ENCODE measurements around the gene TRIM69. TPM values are rescaled to one million over a fixed set of nuclear protein-coding genes. Genes with fewer than 3 reads are reported as not detected.

TRIM69 gene
- total and polyA plus RNA-seq, 2 of the 8 experiments (the other 6 are each of a cell fraction or from before 2014, with no cell fraction given), result 4.3 to 6.2 TPM

- no peaks in the 10 kb centered on the region for H3K4me1 ChIP-seq (replicated peaks in 1 of 4; ENCODE audit: control insufficient read depth in 3 of 4, insufficient read depth in 4 of 4, low read length in 3 of 4)
- H3K4me2 ChIP-seq (ENCODE audit: insufficient read depth in 1 of 2, low read depth in 2 of 2, low read length in 2 of 2), result no peak overlapping the region
- FAIRE-seq (no peak), DNase-seq (ENCODE audit: low read depth in 1 of 2, low spot score in 2 of 2) (no peak)
- no peak overlapping the region for H3K23ac ChIP-seq (ENCODE audit: insufficient read length)
- no peaks in the 10 kb centered on the region for H3K27me3 ChIP-seq (replicated peaks in 1 of 4; ENCODE audit: control insufficient read depth in 3 of 4, extremely low read depth in 1 of 4, insufficient read depth in 3 of 4, low read length in 3 of 4)
- no peaks in the 10 kb centered on the region for H4K20me1 ChIP-seq (replicated peaks in 1 of 2; ENCODE audit: control insufficient read depth in 1 of 2, insufficient read depth in 2 of 2, low read length in 2 of 2)
- no peak overlapping the region for H2AFZ ChIP-seq (ENCODE audit: low read length)
- no peak overlapping the region for H3K9ac ChIP-seq (replicated peaks in 1 of 4; ENCODE audit: extremely low read depth in 1 of 4, low read depth in 3 of 4, low read length in 3 of 4)
- H3K9me3 ChIP-seq (ENCODE audit: insufficient read depth in 2 of 2, low read depth in 1 of 2, low read length in 1 of 2), result no peaks in the 10 kb centered on the region
- no peak for TF ChIP-seq MAX (IDR thresholded peaks at IDR 0.05)
- no peak for TF ChIP-seq SP4 (IDR thresholded peaks at IDR 0.05; ENCODE audit: low read length)
- no peak for TF ChIP-seq TAF7 (optimal IDR thresholded peaks at IDR 0.05; ENCODE audit: borderline replicate concordance, low read depth, low read length)
- no peak for TF ChIP-seq CREB1 (IDR thresholded peaks at IDR 0.05)
- no peak for TF ChIP-seq KDM5A (IDR thresholded peaks at IDR 0.05; ENCODE audit: low read length)
- TF ChIP-seq HDAC6 (IDR thresholded peaks at IDR 0.05; ENCODE audit: low read depth, low read length), result no peak
- no peak overlapping the region for H2BK5ac ChIP-seq (ENCODE audit: low read depth, low read length)
- no peak overlapping the region for H3K27ac ChIP-seq (ENCODE audit: low read depth, low read length)
- H3K4ac ChIP-seq (replicated peaks; ENCODE audit: insufficient read length, low read depth, low read length), result no peak overlapping the region
- H4K91ac ChIP-seq (replicated peaks; ENCODE audit: insufficient read length, low read length), result no peak overlapping the region
- no peak overlapping the region for H2BK12ac ChIP-seq (ENCODE audit: low read depth, low read length)
- H3K79me1 ChIP-seq (ENCODE audit: low read depth, low read length), result no peaks in the 10 kb centered on the region
- H4K8ac ChIP-seq (ENCODE audit: extremely low read depth, insufficient read depth, low read length), result no peak overlapping the region
- ChIA-PET CTCF (ENCODE audit: partially characterized antibody) (interaction anchor here (0.6 kb wide), 1 partner anchor 303 kb away, joined by 4 read pairs; no protein-coding TSS in a partner anchor), POLR2A (ENCODE audit: partially characterized antibody) (no interaction called here)
- no peak overlapping the region for H2BK120ac ChIP-seq (replicated peaks; ENCODE audit: low read depth, low read length)
- WGBS, 2 experiments (ENCODE audit: extremely low coverage in 1 of 2, insufficient coverage in 1 of 2, insufficient read length in 1 of 2, insufficient replicate concordance in 2 of 2, low coverage in 1 of 2, low lambda C conversion rate in 2 of 2, missing lambda C conversion rate in 1 of 2), result 92% methylated on average over 5 of the region's 10 CpGs; no CpG with 5 or more reads in 1 of the 2 experiments
- H2BK15ac ChIP-seq (ENCODE audit: low read length), result no peak overlapping the region
- H3K79me2 ChIP-seq (ENCODE audit: control insufficient read depth in 1 of 2, insufficient read depth in 2 of 2, low read length in 2 of 2), result no peaks in the 10 kb centered on the region
- no peak overlapping the region for H3K14ac ChIP-seq (ENCODE audit: insufficient read length)
- no peak overlapping the region for H2AK5ac ChIP-seq (ENCODE audit: low read depth, low read length)
- H3K4me3 ChIP-seq (ENCODE audit: extremely low read depth in 1 of 4, insufficient read depth in 2 of 4, low read depth in 3 of 4, low read length in 4 of 4), result no peak overlapping the region
- H3K18ac ChIP-seq (ENCODE audit: extremely low read depth, low read length), result no peak overlapping the region
- H2BK20ac ChIP-seq (ENCODE audit: low read length), result no peak overlapping the region
- no peak overlapping the region for H3K56ac ChIP-seq (replicated peaks; ENCODE audit: insufficient read length, low read depth, low read length)
- H3K23me2 ChIP-seq (ENCODE audit: low read depth, low read length), result no peaks in the 10 kb centered on the region
- no peaks in the 10 kb centered on the region for H3K36me3 ChIP-seq (ENCODE audit: control insufficient read depth in 2 of 4, insufficient read depth in 4 of 4, low read length in 3 of 4)
- no peak overlapping the region for H4K5ac ChIP-seq (ENCODE audit: insufficient read length, low read depth, low read length)
Observed at GRCh38 chr15:44810237-44810636, 73.9 kb downstream of the TRIM69 start.

Data from H1 (cell line).